Breast epithelium (tissue), 4 donors: Measurements from ENCODE around the gene GPR68. TPM values are rescaled to one million over a fixed set of nuclear protein-coding genes. Genes with fewer than 3 reads are reported as not detected.
"Not testable (repeated sequence)": the region's sequence is repeated elsewhere in the genome, so short reads cannot be mapped to it uniquely, and the experiment has no call there.

Experiments
- DNase-seq, 2 donors: peaks; one replicate each; pipeline ENCODE4 v3.0.0-alpha.2; 2019; ENCODE audit warnings: low spot score in 2 of 2
- H3K27ac ChIP-seq, 2 donors: fragments of 200-600 bp; sonication (generic) in 1 of 2; one replicate each; pipeline ENCODE4 v1.5.1; 2016 to 2019; ENCODE audit warnings: mild to moderate bottlenecking in 1 of 2
- H3K27me3 ChIP-seq, 2 donors: fragments of 200-600 bp; sonication (generic) in 1 of 2; one replicate each; pipeline versions ENCODE4 v1.5.1 to v1.6.0; 2017 to 2019; ENCODE audit warnings: control low read depth in 1 of 2, mild to moderate bottlenecking in 1 of 2
- H3K36me3 ChIP-seq: fragments of 200-600 bp; one replicate; pipeline ENCODE4 v1.5.1; 2019
- H3K4me1 ChIP-seq, 2 donors: fragments of 200-600 bp; sonication (generic); one replicate each; pipeline ENCODE4 v1.5.1; 2016 to 2019; ENCODE audit warnings: control low read depth in 1 of 2
- H3K4me3 ChIP-seq, 3 donors: fragments of 200-600 bp; sonication (generic); 1 replicate in 2 of 3; 2 replicates in 1 of 3; pipeline ENCODE4 v1.5.1; 2016 to 2019; ENCODE audit warnings: mild to moderate bottlenecking in 3 of 3, moderate library complexity in 2 of 3
- H3K9me3 ChIP-seq, 2 donors: fragments of 200-600 bp; sonication (generic) in 1 of 2; one replicate each; pipeline ENCODE4 v1.5.1; 2016 to 2019; ENCODE audit warnings: control low read depth in 1 of 2
- CTCF ChIP-seq, 3 donors: fragments of 450-650 bp; IDR thresholded peaks; one replicate each; pipeline ENCODE4 v1.5.1; 2016 to 2017; ENCODE audit warnings: antibody characterized with exemption in 3 of 3, mild to moderate bottlenecking in 3 of 3, moderate library complexity in 3 of 3
- POLR2A ChIP-seq: fragments of 450-650 bp; IDR thresholded peaks from one replicate; pipeline ENCODE4 v1.6.1; 2016; ENCODE audit warnings: antibody characterized with exemption, mild to moderate bottlenecking, moderate library complexity
- POLR2AphosphoS5 ChIP-seq, 3 donors: sonication (generic); formaldehyde crosslinking; IDR thresholded peaks; one replicate each; pipeline ENCODE4 v1.6.1; 2017; ENCODE audit warnings: antibody characterized with exemption in 3 of 3
- intact Hi-C: fragments of 100-400 bp; cut with DNase I; formaldehyde crosslinking; loops from one replicate; pipeline ENCODE4 v1.15.1; 2023; ENCODE audit warnings: low total_unique reads
- total RNA-seq, 3 donors: library from RNA; depleted of rRNA; stranded (reverse); fragments of >200 nt; gene quantifications; one replicate each; pipeline ENCODE4 v1.1.0, GENCODE V29; 2016

GPR68 gene
- total RNA-seq, 3 donors from 2014 or later = 0.32 to 0.66 (median 0.59) TPM

- no peak for TF ChIP-seq CTCF (IDR thresholded peaks at IDR 0.05)
- Histone ChIP-seq H3K4me1 (no peaks in the 10 kb centered on the region), H3K4me3 (no peak overlapping the region), H3K9me3 (peaks cover 0 to 20% of the 10 kb centered on the region in 2 donors), H3K27ac (no peak overlapping the region), H3K36me3 (no peaks in the 10 kb centered on the region), H3K27me3 (no peaks in the 10 kb centered on the region)
- DNase-seq = no peak
- intact Hi-C loops = no loop called here
These were observed 15.5 kb downstream of the GPR68 start for GRCh38 chr14:91229005-91229382.

GRCh38 chr14:91228112-91229004 is 16.1 kb downstream of the GPR68 start:
- H3K4me1 ChIP-seq = no peaks in the 10 kb centered on the region
- peaks cover 0 to 14% of the 10 kb centered on the region in 2 donors for H3K9me3 ChIP-seq
- H3K27me3 ChIP-seq = no peaks in the 10 kb centered on the region
- H3K27ac ChIP-seq = no peak overlapping the region
- no peak for TF ChIP-seq CTCF (IDR thresholded peaks at IDR 0.05)
- TF ChIP-seq POLR2A = no peak
- DNase-seq = no peak
- no peak overlapping the region for H3K4me3 ChIP-seq
- H3K36me3 ChIP-seq = no peaks in the 10 kb centered on the region
- intact Hi-C loops = no loop called here

- intact Hi-C loops = no loop called here
- Histone ChIP-seq H3K36me3 (no peaks in the 10 kb centered on the region), H3K27me3 (no peaks in the 10 kb centered on the region), H3K4me1 (no peaks in the 10 kb centered on the region), H3K27ac (no peak overlapping the region), H3K9me3 (peaks cover 0 to 12% of the 10 kb centered on the region in 2 donors), H3K4me3 (no peak overlapping the region)
- no peak for TF ChIP-seq POLR2A
- no peak for TF ChIP-seq POLR2AphosphoS5 (IDR thresholded peaks at IDR 0.05)
- TF ChIP-seq CTCF (IDR thresholded peaks at IDR 0.05) = no peak
- no peak for DNase-seq
These were observed 17.3 kb downstream of the GPR68 start for GRCh38 chr14:91227183-91227628.

- H3K4me1 ChIP-seq, H3K4me3 ChIP-seq, DNase-seq, H3K27ac ChIP-seq, H3K36me3 ChIP-seq, intact Hi-C loops, H3K27me3 ChIP-seq: not testable (repeated sequence)
- H3K9me3 ChIP-seq = peaks cover 0 to 12% of the 10 kb centered on the region in 2 donors
These were observed 18.1 kb downstream of the GPR68 start for GRCh38 chr14:91226360-91226759.

- DNase-seq = no peak
- Histone ChIP-seq H3K4me1 (no peaks in the 10 kb centered on the region), H3K27ac (no peak overlapping the region), H3K9me3 (no peaks in the 10 kb centered on the region), H3K36me3 (no peaks in the 10 kb centered on the region), H3K4me3 (no peak overlapping the region), H3K27me3 (no peaks in the 10 kb centered on the region)
- intact Hi-C loops = no loop called here
- no peak for TF ChIP-seq CTCF (IDR thresholded peaks at IDR 0.05)
- no peak for TF ChIP-seq POLR2AphosphoS5 (IDR thresholded peaks at IDR 0.05)
- no peak for TF ChIP-seq POLR2A
These were observed 19.5 kb downstream of the GPR68 start for GRCh38 chr14:91225025-91225424.
